ENCODE data around the gene TOR3A. TPM values are rescaled to one million over a fixed set of nuclear protein-coding genes. Genes with fewer than 3 reads are reported as not detected.

TOR3A gene
- polyA plus RNA-seq, 1 experiment: 16.8 TPM

DNA sequence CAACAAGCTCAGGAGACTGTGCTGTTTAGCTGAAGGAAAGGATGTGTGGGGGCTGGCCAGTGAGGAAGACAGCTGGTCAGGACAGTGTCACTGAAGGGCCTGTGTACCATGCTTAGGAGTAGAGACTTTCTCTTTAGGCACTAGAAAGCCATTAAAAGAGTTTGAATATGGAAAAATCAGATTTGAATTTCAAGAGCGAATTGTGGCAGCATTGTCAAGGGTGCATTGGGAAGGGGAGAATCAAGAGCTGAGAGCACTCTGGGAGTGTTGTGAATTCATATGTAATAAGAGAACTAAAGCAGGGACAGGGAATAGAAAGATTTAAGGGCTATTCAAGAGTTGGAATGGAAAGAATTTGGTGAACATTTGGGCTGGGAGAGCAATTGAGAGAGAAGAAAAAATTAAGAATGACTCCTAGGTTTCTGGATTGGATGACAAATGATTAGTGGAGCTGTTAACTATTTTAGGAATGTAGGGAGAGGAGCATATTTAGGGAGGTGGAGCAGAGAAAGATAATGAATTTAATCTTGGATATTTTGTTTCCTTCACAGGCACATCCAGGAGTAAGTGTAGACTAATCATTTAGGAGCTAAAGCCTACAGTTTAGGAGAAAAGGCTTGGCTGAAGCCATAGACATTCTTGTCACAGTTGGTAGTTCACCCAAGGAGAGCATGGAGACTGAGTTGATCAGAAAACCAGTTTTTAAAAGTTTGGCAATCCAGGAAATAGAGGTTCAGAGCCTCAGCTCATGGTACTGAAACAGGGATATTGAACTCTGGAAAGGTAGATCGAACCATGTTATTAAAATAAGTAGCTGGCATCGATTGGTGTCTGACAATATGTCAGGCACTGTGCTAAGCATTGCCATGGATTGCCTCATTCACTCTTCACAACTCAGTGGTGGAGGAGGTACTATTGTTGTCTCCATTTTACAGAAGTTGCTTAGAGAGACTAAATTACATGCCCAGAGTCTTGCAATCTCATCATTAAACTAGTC is 23.1 kb upstream of the TOR3A start:
- ChIA-PET POLR2A (no interaction called here), CTCF (interaction anchor here (0.6 to 1.6 kb wide), 4 partner anchors 56 to 759 kb away, joined by 3 to 6 read pairs (median 4); no protein-coding TSS in a partner anchor)
- Histone ChIP-seq H3K27me3 (ENCODE audit: control insufficient read depth, insufficient read depth, low read length) (no peaks in the 10 kb centered on the region), H3K27ac (ENCODE audit: low read depth, low read length) (no peak overlapping the region), H3K4me3 (ENCODE audit: low read depth, low read length) (no peak overlapping the region), H3K9me3 (ENCODE audit: control insufficient read depth, insufficient read depth, low read length) (no peaks in the 10 kb centered on the region)
- TF ChIP-seq, protein P1, sequence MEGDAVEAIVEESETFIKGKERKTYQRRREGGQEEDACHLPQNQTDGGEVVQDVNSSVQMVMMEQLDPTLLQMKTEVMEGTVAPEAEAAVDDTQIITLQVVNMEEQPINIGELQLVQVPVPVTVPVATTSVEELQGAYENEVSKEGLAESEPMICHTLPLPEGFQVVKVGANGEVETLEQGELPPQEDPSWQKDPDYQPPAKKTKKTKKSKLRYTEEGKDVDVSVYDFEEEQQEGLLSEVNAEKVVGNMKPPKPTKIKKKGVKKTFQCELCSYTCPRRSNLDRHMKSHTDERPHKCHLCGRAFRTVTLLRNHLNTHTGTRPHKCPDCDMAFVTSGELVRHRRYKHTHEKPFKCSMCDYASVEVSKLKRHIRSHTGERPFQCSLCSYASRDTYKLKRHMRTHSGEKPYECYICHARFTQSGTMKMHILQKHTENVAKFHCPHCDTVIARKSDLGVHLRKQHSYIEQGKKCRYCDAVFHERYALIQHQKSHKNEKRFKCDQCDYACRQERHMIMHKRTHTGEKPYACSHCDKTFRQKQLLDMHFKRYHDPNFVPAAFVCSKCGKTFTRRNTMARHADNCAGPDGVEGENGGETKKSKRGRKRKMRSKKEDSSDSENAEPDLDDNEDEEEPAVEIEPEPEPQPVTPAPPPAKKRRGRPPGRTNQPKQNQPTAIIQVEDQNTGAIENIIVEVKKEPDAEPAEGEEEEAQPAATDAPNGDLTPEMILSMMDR (IDR thresholded peaks at IDR 0.05; ENCODE audit: low read depth, low read length): no peak
- no peak for DNase-seq (ENCODE audit: low read depth, low spot score)

- Histone ChIP-seq H3K9me3 (ENCODE audit: control insufficient read depth, insufficient read depth, low read length) (no peaks in the 10 kb centered on the region), H3K27me3 (ENCODE audit: control insufficient read depth, insufficient read depth, low read length) (no peaks in the 10 kb centered on the region), H3K4me3 (ENCODE audit: low read depth, low read length) (no peak overlapping the region), H3K27ac (ENCODE audit: low read depth, low read length) (no peak overlapping the region)
- TF ChIP-seq, protein P1 (IDR thresholded peaks at IDR 0.05; ENCODE audit: low read depth, low read length): no peak
- POLR2A ChIA-PET: interaction anchor here (0.7 kb wide), 1 partner anchor 16 kb away, joined by 3 read pairs; no protein-coding TSS in a partner anchor
- CTCF ChIA-PET: interaction anchor here (1.4 kb wide), 1 partner anchor 18 kb away, joined by 4 read pairs; no protein-coding TSS in a partner anchor
- no peak for DNase-seq (ENCODE audit: low read depth, low spot score)
Measured at GRCh38 chr1:179061360-179062282, 20.2 kb upstream of the TOR3A start.

- Histone ChIP-seq H3K9me3 (ENCODE audit: control insufficient read depth, insufficient read depth, low read length) (no peaks in the 10 kb centered on the region), H3K4me3 (ENCODE audit: low read depth, low read length) (no peak overlapping the region), H3K27ac (ENCODE audit: low read depth, low read length) (no peak overlapping the region), H3K27me3 (ENCODE audit: control insufficient read depth, insufficient read depth, low read length) (no peaks in the 10 kb centered on the region)
- ChIA-PET POLR2A (no interaction called here), CTCF (no interaction called here)
- TF ChIP-seq, protein P1 (IDR thresholded peaks at IDR 0.05; ENCODE audit: low read depth, low read length): no peak
- DNase-seq (ENCODE audit: low read depth, low spot score): no peak
Measured at GRCh38 chr1:179066471-179066870, 15.4 kb upstream of the TOR3A start.

- Histone ChIP-seq H3K4me3 (ENCODE audit: low read depth, low read length) (no peak overlapping the region), H3K27me3 (ENCODE audit: control insufficient read depth, insufficient read depth, low read length) (no peaks in the 10 kb centered on the region), H3K9me3 (ENCODE audit: control insufficient read depth, insufficient read depth, low read length) (no peaks in the 10 kb centered on the region), H3K27ac (ENCODE audit: low read depth, low read length) (peak overlapping the region; percentile 49)
- ChIA-PET CTCF (interaction anchor here (1.2 to 5.2 kb wide), 5 partner anchors 12 to 546 kb away, joined by 3 to 83 read pairs (median 11); partner anchors contain the start of gene SOAT1), POLR2A (interaction anchor here (0.6 kb wide), 1 partner anchor 16 kb away, joined by 3 read pairs; no protein-coding TSS in a partner anchor)
- TF ChIP-seq, protein P1 (IDR thresholded peaks at IDR 0.05; ENCODE audit: low read depth, low read length): no peak
- DNase-seq (ENCODE audit: low read depth, low spot score): peak; percentile 43
Measured at GRCh38 chr1:179077396-179077795, 4.5 kb upstream of the TOR3A start.
